GM18519 (cell line): ENCODE results near the gene MEX3C.

Experiments
- ATAC-seq: cut with Tn5 transposase; IDR thresholded peaks from one replicate; pipeline ENCODE4 v1.9.1; 2021; ENCODE audit warnings: mild to moderate bottlenecking, moderate library complexity; ENCODE audit not compliant: unreplicated experiment, low FRiP score

The MEX3C gene

GRCh38 chr18:51192026-51192425 is 5.5 kb downstream of the MEX3C start:
- ATAC-seq, result no peak

DNA sequence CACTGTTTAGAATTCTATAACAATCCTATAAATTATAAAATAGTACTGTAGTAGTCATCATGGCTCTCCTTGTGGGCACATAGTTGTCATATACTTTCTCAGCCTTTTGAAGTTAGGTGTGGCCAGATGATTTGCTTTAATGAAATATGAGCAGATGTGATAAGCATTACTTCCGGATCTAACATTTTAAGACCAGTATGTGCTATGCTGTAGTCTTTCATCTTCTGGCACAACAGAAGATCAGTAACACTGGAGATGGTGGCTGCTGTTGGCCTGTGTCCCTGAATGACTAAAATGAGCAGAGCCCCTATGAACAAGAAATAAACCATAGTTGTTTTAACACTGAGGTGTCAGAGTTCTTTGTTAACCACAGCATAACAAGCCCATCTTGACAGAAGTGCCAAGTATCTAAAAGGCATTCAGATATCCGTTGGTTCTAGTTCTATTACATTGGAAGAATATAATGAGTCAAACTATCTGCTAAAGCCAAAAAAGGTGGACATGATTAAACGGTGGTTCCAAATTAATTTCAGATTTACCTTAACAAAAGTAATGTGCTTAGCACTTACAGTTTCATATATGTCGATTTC is 6.3 kb downstream of the MEX3C start:
- ATAC-seq, result no peak

DNA sequence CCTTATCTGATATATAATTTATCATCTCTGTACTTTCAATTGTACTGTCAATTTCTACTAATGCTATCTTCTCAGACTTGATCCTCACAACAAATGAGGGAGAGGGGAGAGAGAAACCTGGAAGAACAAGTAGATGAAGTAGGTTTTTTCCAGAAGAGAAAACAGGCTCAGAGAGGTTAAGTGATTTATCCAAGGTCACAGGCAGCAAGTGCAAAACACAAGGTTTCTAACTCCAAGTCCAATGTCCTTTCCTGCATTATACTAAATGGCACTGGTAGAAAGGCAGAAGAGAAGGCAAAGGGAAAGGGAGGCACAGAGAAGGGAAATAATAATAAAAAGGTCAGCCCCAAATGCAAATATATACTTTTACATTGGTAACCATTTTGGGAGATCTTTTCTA is 7.5 kb downstream of the MEX3C start:
- ATAC-seq, result no peak

DNA sequence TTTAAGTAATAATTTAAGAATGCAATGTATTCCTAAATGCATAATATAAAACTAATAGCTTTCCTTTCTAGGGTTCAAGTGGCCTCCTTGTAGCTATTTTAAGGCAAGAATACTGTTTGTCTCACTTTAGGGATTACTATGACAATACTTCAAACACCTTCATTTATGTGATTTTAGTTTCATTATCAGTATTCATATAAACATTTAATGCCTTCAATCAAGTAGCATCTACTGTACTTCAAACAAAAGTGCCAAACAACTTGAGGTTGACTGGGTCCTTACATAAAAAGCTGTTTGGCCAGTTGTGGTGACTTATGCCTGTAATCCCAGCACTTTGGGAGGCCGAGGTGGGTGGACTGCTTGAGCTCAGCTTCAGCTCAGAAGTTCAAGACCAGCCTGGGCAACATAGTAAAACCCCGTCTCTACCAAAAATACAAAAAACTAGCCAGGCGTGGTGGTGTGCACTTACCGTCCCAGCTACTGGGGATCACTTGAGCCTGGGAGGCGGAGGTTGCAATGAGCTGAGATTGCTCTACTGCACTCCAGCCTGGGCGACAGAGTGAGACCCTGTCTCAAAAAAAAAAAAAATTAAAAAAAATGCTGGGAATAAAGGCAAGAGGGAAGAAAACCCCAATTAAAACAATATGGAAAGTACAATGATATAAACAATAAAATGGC is 9.3 kb downstream of the MEX3C start:
- ATAC-seq, result no peak

DNA sequence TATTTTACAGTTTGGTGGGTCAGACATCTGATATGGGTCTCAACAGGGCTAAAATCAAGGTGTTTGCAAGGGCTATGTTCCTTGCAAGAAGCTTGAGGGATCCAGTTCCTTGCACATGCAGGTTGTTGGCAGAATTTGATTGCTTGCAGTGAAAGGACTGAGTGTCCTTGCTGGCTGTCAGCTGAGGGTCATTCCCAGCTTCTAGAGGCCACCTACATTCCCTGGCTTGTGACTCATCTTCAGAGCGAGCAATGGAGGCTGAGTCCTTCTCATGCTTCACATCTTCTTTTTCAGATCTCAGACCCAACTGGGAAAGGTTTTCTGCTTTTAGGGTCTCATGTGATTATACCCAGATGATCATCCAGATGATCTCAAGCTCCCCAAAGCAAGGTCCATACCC is 12.4 kb downstream of the MEX3C start:
- ATAC-seq, result no peak

- no peak for ATAC-seq
These were observed 13.4 kb downstream of the MEX3C start for GRCh38 chr18:51184091-51184457.

- no peak for ATAC-seq
These were observed 13.9 kb downstream of the MEX3C start for GRCh38 chr18:51183372-51184090.

- no peak for ATAC-seq
These were observed 14.7 kb downstream of the MEX3C start for GRCh38 chr18:51182824-51183223.

DNA sequence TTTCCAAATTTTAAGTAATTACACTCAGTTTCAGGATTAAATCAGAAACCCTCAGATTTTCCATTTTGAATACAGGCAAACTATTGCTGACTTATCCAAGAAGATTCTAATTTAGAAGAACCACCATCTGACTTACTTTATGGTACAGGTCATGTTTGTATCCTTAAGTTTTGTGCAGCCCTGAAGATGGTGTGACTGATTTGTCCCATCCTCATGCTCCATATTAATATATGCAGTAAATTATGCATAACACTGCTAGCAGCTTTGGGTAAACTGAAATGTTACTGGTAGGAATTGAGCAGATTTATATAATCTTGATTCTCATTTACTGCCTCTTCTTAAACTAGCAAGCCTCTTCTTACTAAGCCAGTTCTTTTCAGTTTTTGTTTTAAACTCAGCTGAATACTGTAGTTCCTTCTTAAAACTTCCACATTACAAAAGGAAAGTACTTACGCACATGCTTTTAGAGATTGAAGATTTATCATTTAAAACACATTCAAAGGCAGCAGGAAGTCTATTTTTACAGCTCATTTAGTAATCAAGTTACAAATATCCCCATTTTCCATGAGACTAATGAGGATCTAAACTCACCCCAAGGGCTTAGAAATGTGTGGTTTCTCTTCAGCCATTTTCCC is 25.7 kb downstream of the MEX3C start:
- no peak for ATAC-seq

GRCh38 chr18:51171223-51171622 is 26.3 kb downstream of the MEX3C start:
- ATAC-seq, result no peak

DNA sequence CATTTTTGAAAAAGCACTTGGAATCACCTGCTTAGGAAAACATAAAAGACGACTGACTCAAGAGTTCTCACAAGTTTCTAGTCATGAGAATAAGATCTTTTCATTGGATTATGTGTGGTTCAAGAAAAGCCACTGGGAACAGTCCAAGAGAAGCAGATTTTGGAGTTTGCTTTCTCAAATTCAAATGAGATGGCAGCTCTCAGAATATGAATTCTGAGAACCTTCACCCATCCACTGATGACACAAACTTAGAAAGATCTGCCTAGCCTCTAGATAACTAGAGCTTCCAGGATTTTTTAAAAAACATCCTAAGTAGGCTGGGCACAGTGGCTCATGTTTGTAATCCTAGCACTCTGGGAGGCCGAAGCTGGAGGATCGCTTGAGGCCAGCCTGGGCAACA is 26.8 kb downstream of the MEX3C start:
- ATAC-seq, result no peak

GRCh38 chr18:51169731-51170130 is 27.8 kb downstream of the MEX3C start:
- no peak for ATAC-seq

GRCh38 chr18:51168960-51169662 is 28.4 kb downstream of the MEX3C start:
- no peak for ATAC-seq

DNA sequence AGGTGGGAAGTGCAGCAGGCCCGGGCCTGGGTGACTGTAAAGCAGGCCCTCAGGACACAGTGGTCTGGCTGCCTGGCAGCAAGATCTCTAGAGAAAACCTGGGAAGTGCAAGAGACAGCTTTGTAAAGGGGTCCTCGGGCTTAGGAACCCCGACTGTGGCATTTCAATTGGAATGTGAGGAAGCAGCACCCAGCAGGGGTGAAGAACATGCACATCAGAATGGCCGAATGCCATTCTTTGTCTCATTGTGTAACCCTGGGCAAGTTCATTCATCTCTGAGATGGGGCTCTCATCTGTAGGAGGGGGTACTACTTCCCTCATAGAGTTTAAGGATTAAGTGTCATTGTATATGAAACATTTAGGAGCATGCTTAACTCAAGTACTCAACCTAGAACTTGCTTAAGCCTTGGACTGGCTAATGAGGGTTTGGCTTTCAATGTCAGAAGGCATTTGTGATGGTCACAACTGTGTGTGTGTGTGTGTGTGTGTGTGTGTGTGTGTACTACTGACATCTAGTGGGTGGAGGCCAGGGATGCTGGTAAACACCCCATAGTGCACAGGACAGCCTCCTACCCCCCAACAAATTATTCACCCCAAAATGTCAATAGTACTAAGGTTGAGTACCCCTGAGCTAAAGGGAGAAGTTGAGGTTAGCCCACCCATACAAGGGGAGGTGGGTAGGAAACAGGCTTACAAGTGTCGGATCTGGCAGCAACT is 29.3 kb downstream of the MEX3C start:
- no peak for ATAC-seq

- no peak for ATAC-seq
These were observed 32.2 kb downstream of the MEX3C start for GRCh38 chr18:51165296-51165695.

DNA sequence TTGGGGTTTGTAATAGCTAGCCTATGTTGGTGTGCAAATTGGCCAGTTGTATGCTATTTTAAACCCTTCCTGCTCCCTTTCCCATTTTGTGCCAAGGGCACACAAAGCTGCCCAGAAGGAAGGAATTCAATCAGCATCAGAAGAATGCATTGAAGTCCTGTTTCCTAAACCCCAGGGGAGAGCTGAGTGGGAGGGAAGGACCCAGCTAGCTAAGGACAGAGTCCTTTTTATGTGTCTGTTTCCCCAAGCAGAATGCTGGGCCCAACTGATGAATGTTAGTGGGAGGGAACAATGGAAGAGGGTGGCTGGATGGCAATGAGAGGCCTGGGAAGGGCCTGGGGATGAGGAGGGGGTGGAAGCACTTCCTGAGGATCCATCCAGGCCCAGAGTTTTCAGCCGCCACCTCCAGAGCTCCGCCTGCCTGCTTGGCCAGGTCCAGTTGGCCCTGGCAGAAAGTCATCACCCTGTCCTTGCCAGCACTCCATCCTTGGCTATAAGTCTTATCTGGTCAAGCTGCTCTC is 32.7 kb downstream of the MEX3C start:
- ATAC-seq, result no peak

GRCh38 chr18:51164342-51164741 is 33.1 kb downstream of the MEX3C start:
- ATAC-seq, result no peak

GRCh38 chr18:51163543-51163942 is 33.9 kb downstream of the MEX3C start:
- ATAC-seq, result no peak

DNA sequence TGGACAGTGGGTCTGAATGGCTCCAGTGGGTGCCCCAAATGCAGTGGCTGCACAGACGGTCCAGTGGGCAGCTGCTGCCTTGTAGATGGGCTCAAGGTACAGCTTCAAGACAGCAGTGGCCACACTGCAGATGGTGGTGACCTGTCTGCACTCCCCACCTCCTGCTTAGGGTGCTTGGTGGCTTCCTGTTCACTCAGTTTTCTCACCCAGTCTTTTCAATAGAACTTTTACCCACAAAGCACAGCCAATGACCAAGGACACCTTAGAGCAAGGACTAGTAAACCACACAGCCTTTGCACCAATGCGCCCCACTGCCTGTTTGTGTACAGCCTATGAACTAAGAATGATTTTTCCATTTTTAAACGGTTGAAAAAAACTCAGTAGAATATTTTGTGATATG is 34.9 kb downstream of the MEX3C start:
- no peak for ATAC-seq

DNA sequence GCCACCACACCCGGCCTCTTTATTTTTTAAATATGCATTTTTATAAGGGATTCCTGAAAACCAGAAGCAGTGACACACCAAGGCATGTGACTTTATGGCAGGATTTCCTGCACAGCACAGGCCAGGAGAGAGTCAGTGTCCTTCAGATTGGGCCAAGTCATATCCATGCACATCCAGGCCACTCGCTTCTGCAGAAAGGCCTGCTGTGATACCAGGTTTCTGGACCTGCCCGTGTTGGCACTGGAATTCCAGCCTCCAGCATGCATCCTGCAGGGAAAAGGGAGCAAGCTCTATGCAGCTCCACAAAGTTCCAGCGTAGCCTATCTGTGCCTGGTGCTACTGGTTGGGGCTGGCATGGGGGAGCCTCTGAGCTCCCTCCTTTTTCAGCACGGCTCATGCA is 36.8 kb downstream of the MEX3C start:
- ATAC-seq, result no peak
